Coronary artery (tissue), 2 donors: ENCODE results near the gene TESK2.
"Not testable (repeated sequence)": the region's sequence is repeated elsewhere in the genome, so short reads cannot be mapped to it uniquely, and the experiment has no call there.

Experiments
- DNase-seq: peaks from one replicate; pipeline ENCODE4 v3.0.0-alpha.2; 2017; ENCODE audit warnings: low spot score
- H3K27ac ChIP-seq, 2 donors: fragments of 200-600 bp; sonication (generic); one replicate each; pipeline ENCODE4 v1.5.1; 2016 to 2019
- H3K4me3 ChIP-seq: fragments of 200-600 bp; sonication (generic); 2 replicates; pipeline ENCODE4 v1.5.1; 2016; ENCODE audit warnings: mild to moderate bottlenecking, moderate library complexity
- CTCF ChIP-seq: fragments of 200-600 bp; sonication (generic); IDR thresholded peaks from one replicate; pipeline ENCODE4 v1.5.1; 2019; ENCODE audit warnings: antibody characterized with exemption

Gene TESK2

GRCh38 chr1:45365051-45365450 lies 125.9 kb downstream of the TESK2 start:
- Histone ChIP-seq H3K27ac (no peak overlapping the region), H3K4me3 (no peak overlapping the region)
- no peak for DNase-seq
- TF ChIP-seq CTCF = no peak

GRCh38 chr1:45364294-45364693 lies 126.7 kb downstream of the TESK2 start:
- TF ChIP-seq CTCF = no peak
- no peak overlapping the region for H3K4me3 ChIP-seq
- no peak overlapping the region for H3K27ac ChIP-seq
- no peak for DNase-seq

- Histone ChIP-seq H3K27ac (peak overlapping the region; percentile 63 to 75), H3K4me3 (peak overlapping the region; percentile 54)
- not testable (repeated sequence) for DNase-seq
Measured at GRCh38 chr1:45360981-45361380, 130.0 kb downstream of the TESK2 start.

GRCh38 chr1:45359882-45360513 lies 131.0 kb downstream of the TESK2 start:
- TF ChIP-seq CTCF = peak; percentile 51
- peak overlapping the region; percentile 32 for H3K4me3 ChIP-seq
- H3K27ac ChIP-seq = peak overlapping the region; percentile 63 to 75
- DNase-seq = no peak

- Histone ChIP-seq H3K27ac (no peak overlapping the region), H3K4me3 (no peak overlapping the region)
- TF ChIP-seq CTCF = no peak
- DNase-seq = no peak
Measured at GRCh38 chr1:45356186-45356585, 134.8 kb downstream of the TESK2 start.

GRCh38 chr1:45355683-45356082 lies 135.3 kb downstream of the TESK2 start:
- Histone ChIP-seq H3K4me3 (no peak overlapping the region), H3K27ac (no peak overlapping the region)
- no peak for TF ChIP-seq CTCF
- no peak for DNase-seq

GRCh38 chr1:45354838-45355237 lies 136.1 kb downstream of the TESK2 start:
- DNase-seq = no peak
- TF ChIP-seq CTCF = no peak
- no peak overlapping the region for H3K4me3 ChIP-seq
- H3K27ac ChIP-seq = no peak overlapping the region
